HFFc6 (cell line): ENCODE data around the gene EFNB2. TPM values are rescaled to one million over a fixed set of nuclear protein-coding genes. Genes with fewer than 3 reads are reported as not detected.

Experiments
- DNase-seq: peaks from one replicate; pipeline ENCODE4 v3.0.0-alpha.2; 2018
- H3K27ac Mint-ChIP-seq: 2 replicates; pipeline ENCODE4 v1.8.0; 2020; ENCODE audit warnings: mild to moderate bottlenecking, mixed read lengths
- H3K27me3 Mint-ChIP-seq: 2 replicates; pipeline ENCODE4 v1.8.0; 2021; ENCODE audit warnings: mild to moderate bottlenecking, moderate library complexity, mixed read lengths; ENCODE audit not compliant: insufficient read depth
- H3K36me3 Mint-ChIP-seq: 2 replicates; pipeline ENCODE4 v1.8.0; 2021; ENCODE audit warnings: low read depth, mixed read lengths
- H3K4me1 Mint-ChIP-seq: 2 replicates; pipeline ENCODE4 v1.8.0; 2020; ENCODE audit warnings: low read depth, mixed read lengths
- H3K4me3 Mint-ChIP-seq: 2 replicates; pipeline ENCODE4 v1.8.0; 2020; ENCODE audit warnings: mild to moderate bottlenecking, moderate library complexity, mixed read lengths
- H3K9me3 Mint-ChIP-seq: 2 replicates; pipeline ENCODE4 v1.8.0; 2020; ENCODE audit warnings: mild to moderate bottlenecking, mixed read lengths
- total RNA-seq, 6 experiments: library from RNA; stranded (reverse); fragmentation: NEBNext Ultra II Directional; extraction: Animal tissue kit (Norgen Biotek cat#: 25700); gene quantifications; 2 replicates in 1 of 6; 3 replicates in 5 of 6; pipeline ENCODE4 v1.2.3, GENCODE V29; 2021
- TF ChIP-seq, protein P1 (sequence below): fragments of 200-600 bp; sonication (generic); IDR thresholded peaks from 2 replicates; pipeline ENCODE4 v1.5.0; 2021; ENCODE audit warnings: antibody characterized with exemption, mild to moderate bottlenecking

EFNB2 gene
- total RNA-seq, 6 experiments from 2014 or later, result 8.1 to 32.5 (median 30.6) TPM

DNA sequence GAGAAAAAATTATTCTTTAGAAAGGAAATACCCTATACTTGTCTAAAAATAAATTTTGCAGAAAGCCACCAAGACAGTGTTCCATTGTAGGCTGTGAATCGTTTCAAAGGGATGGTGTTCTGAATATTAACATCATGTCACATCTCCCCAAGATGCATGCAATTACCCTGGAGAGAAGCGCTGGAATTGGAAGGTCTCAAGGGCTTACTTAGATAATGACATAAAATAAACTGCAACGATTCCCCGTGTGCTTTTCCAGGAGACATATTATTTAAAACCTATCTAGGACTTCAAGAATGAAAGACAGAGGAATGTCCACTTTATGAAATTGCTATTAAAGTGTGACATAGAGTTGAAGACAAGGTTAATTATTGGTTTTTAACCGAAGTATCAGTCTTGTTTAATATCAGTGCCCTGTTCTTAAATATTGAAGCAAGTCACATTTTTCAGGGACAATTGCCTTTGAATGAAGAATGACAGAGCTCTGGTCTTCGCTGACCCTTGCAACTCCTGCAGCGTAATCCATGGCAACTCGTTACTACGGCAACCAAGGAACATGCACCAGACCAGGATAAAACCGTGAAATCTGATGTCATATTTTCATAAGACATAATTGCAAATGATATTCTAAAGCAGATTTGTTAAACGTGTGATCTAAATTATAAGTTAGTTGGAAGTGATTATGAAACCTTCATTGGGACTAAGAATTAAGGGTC, 91.7 kb downstream of the EFNB2 start:
- Mint-ChIP-seq H3K27me3 (peaks cover 14% of the 10 kb centered on the region), H3K36me3 (no peaks in the 10 kb centered on the region), H3K4me3 (no peak overlapping the region), H3K4me1 (peaks cover 11% of the 10 kb centered on the region), H3K9me3 (no peaks in the 10 kb centered on the region), H3K27ac (no peak overlapping the region)
- DNase-seq, result no peak
- TF ChIP-seq, protein P1, sequence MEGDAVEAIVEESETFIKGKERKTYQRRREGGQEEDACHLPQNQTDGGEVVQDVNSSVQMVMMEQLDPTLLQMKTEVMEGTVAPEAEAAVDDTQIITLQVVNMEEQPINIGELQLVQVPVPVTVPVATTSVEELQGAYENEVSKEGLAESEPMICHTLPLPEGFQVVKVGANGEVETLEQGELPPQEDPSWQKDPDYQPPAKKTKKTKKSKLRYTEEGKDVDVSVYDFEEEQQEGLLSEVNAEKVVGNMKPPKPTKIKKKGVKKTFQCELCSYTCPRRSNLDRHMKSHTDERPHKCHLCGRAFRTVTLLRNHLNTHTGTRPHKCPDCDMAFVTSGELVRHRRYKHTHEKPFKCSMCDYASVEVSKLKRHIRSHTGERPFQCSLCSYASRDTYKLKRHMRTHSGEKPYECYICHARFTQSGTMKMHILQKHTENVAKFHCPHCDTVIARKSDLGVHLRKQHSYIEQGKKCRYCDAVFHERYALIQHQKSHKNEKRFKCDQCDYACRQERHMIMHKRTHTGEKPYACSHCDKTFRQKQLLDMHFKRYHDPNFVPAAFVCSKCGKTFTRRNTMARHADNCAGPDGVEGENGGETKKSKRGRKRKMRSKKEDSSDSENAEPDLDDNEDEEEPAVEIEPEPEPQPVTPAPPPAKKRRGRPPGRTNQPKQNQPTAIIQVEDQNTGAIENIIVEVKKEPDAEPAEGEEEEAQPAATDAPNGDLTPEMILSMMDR, result no peak

DNA sequence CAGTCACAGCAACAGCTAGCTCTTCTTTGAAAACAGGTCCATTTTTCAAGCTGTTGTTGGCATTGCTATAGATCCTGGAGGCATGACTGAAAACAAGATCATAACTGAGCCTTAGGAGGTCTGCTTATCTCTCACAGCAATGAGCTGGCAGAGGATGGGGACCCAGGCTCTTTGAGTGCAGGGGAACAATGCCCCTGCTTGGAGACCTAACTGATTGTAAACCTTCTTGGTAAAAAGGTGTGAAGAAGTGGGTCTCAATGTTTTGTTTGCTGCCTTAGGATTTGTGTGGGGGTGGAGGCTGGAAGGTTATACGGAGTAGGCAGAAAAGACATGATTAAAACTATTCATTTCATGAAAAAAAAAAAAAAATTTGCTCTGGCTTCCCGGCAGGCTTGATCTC, 94.6 kb downstream of the EFNB2 start:
- H3K4me3 Mint-ChIP-seq, result no peak overlapping the region
- no peak overlapping the region for H3K27ac Mint-ChIP-seq
- TF ChIP-seq, protein P1, result no peak
- no peaks in the 10 kb centered on the region for H3K36me3 Mint-ChIP-seq
- peaks cover 3% of the 10 kb centered on the region for H3K4me1 Mint-ChIP-seq
- no peak for DNase-seq
- H3K27me3 Mint-ChIP-seq, result peaks cover 20% of the 10 kb centered on the region
- H3K9me3 Mint-ChIP-seq, result no peaks in the 10 kb centered on the region

Other genes with a start within 250 kb of the EFNB2 start
- 10 to 100 TPM; 30.3 to 39.4 (median 38.0) TPM for gene ARGLU1, start 32.5 kb upstream of the EFNB2 start, total RNA-seq